Measurements from ENCODE around the gene SEC61G. TPM values are rescaled to one million over a fixed set of nuclear protein-coding genes. Genes with fewer than 3 reads are reported as not detected.

Gene SEC61G
- total and polyA plus RNA-seq, 2 donors: 167 to 357 TPM

GRCh38 chr7:54778166-54778565, 19.2 kb upstream of the SEC61G start:
- DNase-seq (ENCODE audit: low read depth in 6 of 9, low spot score in 9 of 9): no peak
- Histone ChIP-seq H3K36me3 (ENCODE audit: control insufficient read depth in 2 of 2, insufficient read depth in 2 of 2, low read length in 1 of 2) (no peaks in the 10 kb centered on the region), H3K9me3 (ENCODE audit: control insufficient read depth in 2 of 2, insufficient read depth in 1 of 2, low read length in 1 of 2) (peaks cover 0 to 2% of the 10 kb centered on the region in 2 donors), H3K27me3 (ENCODE audit: control insufficient read depth in 2 of 2, insufficient read depth in 1 of 2, low read length in 1 of 2) (no peaks in the 10 kb centered on the region), H3K27ac (ENCODE audit: low read depth in 1 of 2, low read length in 1 of 2) (no peak overlapping the region), H3K4me1 (ENCODE audit: control insufficient read depth in 2 of 2, insufficient read depth in 2 of 2, low read length in 2 of 2) (no peaks in the 10 kb centered on the region), H3K4me3 (ENCODE audit: low read length in 2 of 2) (no peak overlapping the region)
- WGBS: 96% methylated on average over 9 of the region's 9 CpGs

- 95% methylated on average over 18 of the region's 18 CpGs for WGBS
- H3K4me1 ChIP-seq (ENCODE audit: control insufficient read depth in 2 of 2, insufficient read depth in 2 of 2, low read length in 2 of 2): no peaks in the 10 kb centered on the region
- no peak overlapping the region for H3K4me3 ChIP-seq (ENCODE audit: low read length in 2 of 2)
- no peak overlapping the region for H3K27ac ChIP-seq (ENCODE audit: low read depth in 1 of 2, low read length in 1 of 2)
- no peak for DNase-seq (ENCODE audit: low read depth in 6 of 9, low spot score in 9 of 9)
- peaks cover 0 to 2% of the 10 kb centered on the region in 2 donors for H3K9me3 ChIP-seq (ENCODE audit: control insufficient read depth in 2 of 2, insufficient read depth in 1 of 2, low read length in 1 of 2)
- no peaks in the 10 kb centered on the region for H3K27me3 ChIP-seq (ENCODE audit: control insufficient read depth in 2 of 2, insufficient read depth in 1 of 2, low read length in 1 of 2)
- no peaks in the 10 kb centered on the region for H3K36me3 ChIP-seq (ENCODE audit: control insufficient read depth in 2 of 2, insufficient read depth in 2 of 2, low read length in 1 of 2)
These were observed 16.1 kb upstream of the SEC61G start for GRCh38 chr7:54774785-54775740.

DNA sequence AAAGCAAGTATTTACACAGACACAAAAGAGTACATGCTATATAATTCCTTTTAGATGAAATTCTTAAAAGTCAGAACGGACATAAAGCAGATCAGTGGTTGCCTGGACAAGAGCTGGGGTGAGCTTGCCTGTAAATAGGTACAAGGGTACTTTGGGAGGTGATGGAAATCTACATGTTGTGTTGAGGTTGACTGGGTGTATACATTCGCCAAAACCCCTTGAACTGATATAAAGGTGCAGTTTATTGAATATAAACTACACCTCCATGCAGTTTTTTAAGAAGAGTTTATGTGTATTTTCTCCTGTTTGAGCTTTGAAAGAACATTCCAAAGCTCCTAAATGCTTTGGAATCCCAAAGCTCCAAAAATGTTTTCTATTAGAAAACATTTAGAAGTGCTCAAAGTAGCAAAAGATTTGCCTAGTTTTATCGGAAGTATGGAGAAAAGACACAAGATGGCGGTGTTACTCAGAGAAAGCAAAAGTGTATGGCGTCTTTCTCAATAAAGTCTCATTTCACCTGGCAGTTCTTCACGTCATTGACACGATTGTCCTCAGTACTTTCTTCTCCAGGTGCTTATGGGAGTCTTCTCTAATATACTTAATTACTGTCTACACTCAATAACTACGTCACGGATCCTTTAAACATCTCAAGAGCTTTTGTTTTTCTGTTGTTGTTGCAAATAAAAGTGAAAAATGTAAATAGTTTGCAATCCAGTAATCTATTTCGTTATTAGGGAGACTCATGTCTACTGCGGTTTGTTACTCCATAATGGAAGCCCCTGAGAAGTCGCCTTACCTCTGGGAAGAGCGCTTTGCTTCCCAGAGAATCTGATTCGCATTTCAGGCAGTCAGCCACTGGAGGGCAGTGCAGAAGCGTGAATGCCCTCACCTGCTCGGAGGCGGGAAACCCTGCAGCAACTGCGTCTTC, 14.7 kb upstream of the SEC61G start:
- no peaks in the 10 kb centered on the region for H3K36me3 ChIP-seq (ENCODE audit: control insufficient read depth in 2 of 2, insufficient read depth in 2 of 2, low read length in 1 of 2)
- no peaks in the 10 kb centered on the region for H3K4me1 ChIP-seq (ENCODE audit: control insufficient read depth in 2 of 2, insufficient read depth in 2 of 2, low read length in 2 of 2)
- H3K4me3 ChIP-seq (ENCODE audit: low read length in 2 of 2): peak overlapping the region in 1 of 2 donors; percentile 35
- H3K27ac ChIP-seq (ENCODE audit: low read depth in 1 of 2, low read length in 1 of 2): no peak overlapping the region
- no peaks in the 10 kb centered on the region for H3K27me3 ChIP-seq (ENCODE audit: control insufficient read depth in 2 of 2, insufficient read depth in 1 of 2, low read length in 1 of 2)
- peaks cover 0 to 2% of the 10 kb centered on the region in 2 donors for H3K9me3 ChIP-seq (ENCODE audit: control insufficient read depth in 2 of 2, insufficient read depth in 1 of 2, low read length in 1 of 2)
- WGBS: 28% methylated on average over 18 of the region's 18 CpGs
- peak in 7 of 9 donors; percentile 29 to 68 (median 45) for DNase-seq (ENCODE audit: low read depth in 6 of 9, low spot score in 9 of 9)

DNA sequence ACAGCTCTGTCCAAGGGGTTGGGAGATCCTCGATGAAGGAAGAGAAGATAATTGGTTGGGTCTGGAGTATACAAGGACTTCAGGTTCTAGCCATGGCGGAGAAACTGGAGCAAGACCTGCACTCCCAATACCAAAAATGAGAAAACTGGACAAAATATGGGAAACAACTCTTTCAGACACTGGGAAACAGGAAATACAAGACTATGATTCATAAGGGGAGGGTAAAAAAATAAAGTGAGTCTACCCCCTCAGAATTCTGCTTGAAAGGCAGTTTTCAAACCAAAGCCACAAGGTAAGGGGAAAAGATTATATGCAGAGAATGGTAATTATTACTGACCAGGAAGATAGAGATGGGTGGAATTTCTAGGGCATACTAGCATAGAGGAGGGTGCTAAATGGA, 10.2 kb upstream of the SEC61G start:
- 94% methylated on average over 2 of the region's 2 CpGs for WGBS
- DNase-seq (ENCODE audit: low read depth in 6 of 9, low spot score in 9 of 9): no peak
- no peak overlapping the region for H3K27ac ChIP-seq (ENCODE audit: low read depth in 1 of 2, low read length in 1 of 2)
- no peaks in the 10 kb centered on the region for H3K36me3 ChIP-seq (ENCODE audit: control insufficient read depth in 2 of 2, insufficient read depth in 2 of 2, low read length in 1 of 2)
- H3K4me1 ChIP-seq (ENCODE audit: control insufficient read depth in 2 of 2, insufficient read depth in 2 of 2, low read length in 2 of 2): no peaks in the 10 kb centered on the region
- H3K9me3 ChIP-seq (ENCODE audit: control insufficient read depth in 2 of 2, insufficient read depth in 1 of 2, low read length in 1 of 2): no peaks in the 10 kb centered on the region
- H3K4me3 ChIP-seq (ENCODE audit: low read length in 2 of 2): no peak overlapping the region
- H3K27me3 ChIP-seq (ENCODE audit: control insufficient read depth in 2 of 2, insufficient read depth in 1 of 2, low read length in 1 of 2): peaks cover 0 to 3% of the 10 kb centered on the region in 2 donors

DNA sequence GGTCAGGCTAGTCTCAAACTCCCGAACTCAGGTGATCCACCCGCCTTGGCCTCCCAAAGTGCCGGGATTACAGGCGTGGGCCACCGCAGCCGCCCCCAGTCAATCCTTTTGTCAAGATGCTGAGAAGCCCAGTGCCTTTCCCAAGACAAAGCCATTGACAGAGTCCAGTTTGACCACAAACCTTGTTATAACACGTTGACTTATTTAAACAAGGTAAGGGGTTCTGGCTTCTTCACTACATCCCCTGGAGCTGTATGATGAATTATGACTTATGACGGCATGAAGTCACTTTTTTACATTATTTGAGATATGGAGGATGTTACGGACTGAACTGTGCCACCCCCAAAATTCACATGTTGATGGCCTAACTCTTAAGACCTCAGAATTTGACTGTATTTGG, 5.8 kb upstream of the SEC61G start:
- H3K27ac ChIP-seq (ENCODE audit: low read depth in 1 of 2, low read length in 1 of 2): no peak overlapping the region
- 94% methylated on average over 9 of the region's 9 CpGs for WGBS
- no peak overlapping the region for H3K4me3 ChIP-seq (ENCODE audit: low read length in 2 of 2)
- H3K9me3 ChIP-seq (ENCODE audit: control insufficient read depth in 2 of 2, insufficient read depth in 1 of 2, low read length in 1 of 2): no peaks in the 10 kb centered on the region
- DNase-seq (ENCODE audit: low read depth in 6 of 9, low spot score in 9 of 9): no peak
- no peaks in the 10 kb centered on the region for H3K36me3 ChIP-seq (ENCODE audit: control insufficient read depth in 2 of 2, insufficient read depth in 2 of 2, low read length in 1 of 2)
- H3K4me1 ChIP-seq (ENCODE audit: control insufficient read depth in 2 of 2, insufficient read depth in 2 of 2, low read length in 2 of 2): peaks cover under 1 to 1% of the 10 kb centered on the region in 2 donors
- peaks cover 3 to 5% of the 10 kb centered on the region in 2 donors for H3K27me3 ChIP-seq (ENCODE audit: control insufficient read depth in 2 of 2, insufficient read depth in 1 of 2, low read length in 1 of 2)

DNA sequence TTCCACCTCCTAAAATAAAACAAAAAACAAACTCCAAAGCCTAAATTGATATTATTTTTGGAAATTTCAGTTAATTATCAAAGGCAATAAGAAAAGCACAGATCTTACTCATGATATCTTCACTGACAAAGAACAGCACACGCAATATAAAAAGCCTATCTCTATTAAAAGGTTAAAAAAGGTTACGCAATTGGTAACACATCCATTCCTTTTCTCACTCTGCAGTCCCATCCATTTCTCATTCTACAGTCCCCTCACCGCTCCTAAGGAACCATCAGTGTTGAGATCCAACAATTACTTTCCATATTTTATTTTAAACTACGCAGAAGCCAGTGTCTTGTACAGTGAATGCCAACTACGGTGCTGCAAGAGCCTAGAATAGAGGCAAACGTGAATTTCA, 1.3 kb downstream of the SEC61G start:
- peak overlapping the region in 1 of 2 donors; percentile 91 for H3K4me3 ChIP-seq (ENCODE audit: low read length in 2 of 2)
- H3K36me3 ChIP-seq (ENCODE audit: control insufficient read depth in 2 of 2, insufficient read depth in 2 of 2, low read length in 1 of 2): peaks cover 0 to 22% of the 10 kb centered on the region in 2 donors
- WGBS: 90% methylated on average over 6 of the region's 6 CpGs
- DNase-seq (ENCODE audit: low read depth in 6 of 9, low spot score in 9 of 9): no peak
- no peaks in the 10 kb centered on the region for H3K9me3 ChIP-seq (ENCODE audit: control insufficient read depth in 2 of 2, insufficient read depth in 1 of 2, low read length in 1 of 2)
- H3K27me3 ChIP-seq (ENCODE audit: control insufficient read depth in 2 of 2, insufficient read depth in 1 of 2, low read length in 1 of 2): peaks cover 0 to 3% of the 10 kb centered on the region in 2 donors
- H3K4me1 ChIP-seq (ENCODE audit: control insufficient read depth in 2 of 2, insufficient read depth in 2 of 2, low read length in 2 of 2): peaks cover 7% of the 10 kb centered on the region in 2 donors
- H3K27ac ChIP-seq (ENCODE audit: low read depth in 1 of 2, low read length in 1 of 2): no peak overlapping the region

DNA sequence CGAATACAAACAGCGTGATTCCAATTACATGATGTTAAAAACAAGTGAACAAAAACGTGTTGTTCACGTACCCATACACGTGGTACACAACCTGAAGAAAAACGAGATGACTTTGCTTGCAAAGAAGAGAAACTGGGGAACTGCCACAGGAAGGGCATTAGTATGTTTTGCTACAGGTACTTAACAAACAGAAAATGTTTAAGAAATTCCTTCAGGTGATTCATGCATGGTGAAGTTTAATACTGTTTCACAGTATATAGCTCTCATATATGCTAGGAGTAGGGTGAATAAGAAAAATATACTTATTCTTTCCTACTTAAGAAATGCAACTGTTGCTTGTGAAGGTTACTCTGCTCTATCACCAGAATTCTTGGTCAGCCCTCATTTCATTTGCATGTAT, 9.8 kb downstream of the SEC61G start:
- Histone ChIP-seq H3K4me3 (ENCODE audit: low read length in 2 of 2) (no peak overlapping the region), H3K36me3 (ENCODE audit: control insufficient read depth in 2 of 2, insufficient read depth in 2 of 2, low read length in 1 of 2) (peaks cover 19 to 39% of the 10 kb centered on the region in 2 donors), H3K9me3 (ENCODE audit: control insufficient read depth in 2 of 2, insufficient read depth in 1 of 2, low read length in 1 of 2) (no peaks in the 10 kb centered on the region), H3K4me1 (ENCODE audit: control insufficient read depth in 2 of 2, insufficient read depth in 2 of 2, low read length in 2 of 2) (no peaks in the 10 kb centered on the region), H3K27me3 (ENCODE audit: control insufficient read depth in 2 of 2, insufficient read depth in 1 of 2, low read length in 1 of 2) (no peaks in the 10 kb centered on the region), H3K27ac (ENCODE audit: low read depth in 1 of 2, low read length in 1 of 2) (no peak overlapping the region)
- 96% methylated on average over 6 of the region's 6 CpGs for WGBS
- no peak for DNase-seq (ENCODE audit: low read depth in 6 of 9, low spot score in 9 of 9)

- 98% methylated on average over 5 of the region's 5 CpGs for WGBS
- Histone ChIP-seq H3K36me3 (ENCODE audit: control insufficient read depth in 2 of 2, insufficient read depth in 2 of 2, low read length in 1 of 2) (peaks cover 19 to 23% of the 10 kb centered on the region in 2 donors), H3K27ac (ENCODE audit: low read depth in 1 of 2, low read length in 1 of 2) (no peak overlapping the region)
These were observed 11.8 kb downstream of the SEC61G start for GRCh38 chr7:54747234-54747633.

DNA sequence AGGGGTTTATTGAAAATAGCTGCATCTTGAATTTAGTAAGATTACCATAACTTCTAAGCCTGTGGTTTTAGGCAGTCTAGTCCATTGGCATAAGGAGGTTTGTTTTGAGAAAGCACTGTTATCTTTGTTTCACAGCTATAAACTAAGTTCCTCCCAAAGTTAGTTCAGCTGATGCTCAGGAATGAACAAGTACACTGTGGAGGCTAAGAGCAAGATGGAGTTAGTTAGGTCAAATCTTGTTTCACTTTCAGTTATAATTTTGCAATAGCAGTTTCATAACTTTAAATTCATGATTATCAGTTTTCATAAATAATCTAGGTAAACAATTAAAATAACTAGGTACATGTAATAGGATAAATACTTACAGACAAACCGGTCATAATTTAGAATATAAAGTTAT, 15.4 kb downstream of the SEC61G start:
- Histone ChIP-seq H3K27ac (ENCODE audit: low read depth in 1 of 2, low read length in 1 of 2) (no peak overlapping the region), H3K36me3 (ENCODE audit: control insufficient read depth in 2 of 2, insufficient read depth in 2 of 2, low read length in 1 of 2) (peaks cover 8 to 9% of the 10 kb centered on the region in 2 donors), H3K27me3 (ENCODE audit: control insufficient read depth in 2 of 2, insufficient read depth in 1 of 2, low read length in 1 of 2) (no peaks in the 10 kb centered on the region), H3K9me3 (ENCODE audit: control insufficient read depth in 2 of 2, insufficient read depth in 1 of 2, low read length in 1 of 2) (no peaks in the 10 kb centered on the region), H3K4me1 (ENCODE audit: control insufficient read depth in 2 of 2, insufficient read depth in 2 of 2, low read length in 2 of 2) (no peaks in the 10 kb centered on the region), H3K4me3 (ENCODE audit: low read length in 2 of 2) (no peak overlapping the region)
- no peak for DNase-seq (ENCODE audit: low read depth in 6 of 9, low spot score in 9 of 9)
- WGBS: 99% methylated on average over 1 of the region's 1 CpG

More at GRCh38 chr7:54747234-54747633, 11.8 kb downstream of the SEC61G start:
- DNase-seq (ENCODE audit: low read depth in 6 of 9, low spot score in 9 of 9): no peak
- Histone ChIP-seq H3K27me3 (ENCODE audit: control insufficient read depth in 2 of 2, insufficient read depth in 1 of 2, low read length in 1 of 2) (no peaks in the 10 kb centered on the region), H3K4me3 (ENCODE audit: low read length in 2 of 2) (no peak overlapping the region), H3K9me3 (ENCODE audit: control insufficient read depth in 2 of 2, insufficient read depth in 1 of 2, low read length in 1 of 2) (no peaks in the 10 kb centered on the region), H3K4me1 (ENCODE audit: control insufficient read depth in 2 of 2, insufficient read depth in 2 of 2, low read length in 2 of 2) (no peaks in the 10 kb centered on the region)
